K562 (cell line): Measurements from ENCODE around the gene LSM8. TPM values are rescaled to one million over a fixed set of nuclear protein-coding genes. Genes with fewer than 3 reads are reported as not detected.

ENCODE experiments used
- ATAC-seq: fragments of 200-7000 bp; cut with Tn5 transposase; 3 replicates; pipeline ENCODE4 v1.9.1; 2020; ENCODE audit warnings: moderate library complexity
- BruUV-seq: library from RNA; stranded (reverse); fragments of 400-500 nt; replicated peaks from 2 replicates; lab custom pipeline; 2021; lab: Mats Ljungman, UMichigan
- CTCF ChIA-PET: fragments of 300-600 bp; formaldehyde crosslinking; extraction: SDS; loops from one replicate; lab custom pipeline; 2021; ENCODE audit warnings: low intra/inter-chr PET ratio; lab: Yijun Ruan, JAX
- POLR2A ChIA-PET: fragments of 300-600, 350-650 bp; sonication (Branson Sonifier 250); formaldehyde crosslinking; extraction: SDS; loops from one replicate; lab custom pipeline; 2021; ENCODE audit warnings: antibody characterized with exemption, inconsistent platforms; lab: Yijun Ruan, JAX
- DNase-seq, 4 experiments: peaks; one replicate each; pipeline versions ENCODE4 v3.0.0 to v3.0.0-alpha.2; 2011 to 2018; ENCODE audit warnings: low spot score in 3 of 4, mixed read lengths in 3 of 4; ENCODE audit errors: extremely low read depth in 1 of 4
- FAIRE-seq: peaks from 2 replicates; lab custom pipeline; 2011; peaks lifted over from hg19 to GRCh38; lab: Jason Lieb, UNC
- H2AFZ ChIP-seq: 2 replicates; pipeline ENCODE4 v1.6.0; 2011; ENCODE audit warnings: low read depth, low read length, control low read depth, inconsistent platforms
- H3K27ac ChIP-seq: fragments of 200-600 bp; 3 replicates; pipeline ENCODE4 v1.8.0; 2011; ENCODE audit warnings: low read depth, mild to moderate bottlenecking, control low read depth, inconsistent platforms, low read length, moderate library complexity, mixed read lengths; ENCODE audit errors: extremely low read depth
- H3K27me3 ChIP-seq, 2 experiments: fragments of 300-600 bp in 1 of 2; 2 replicates in 1 of 2; 3 replicates in 1 of 2; pipeline versions ENCODE4 v1.6.0 to v1.8.0; 2011; ENCODE audit warnings: inconsistent platforms in 2 of 2, low read length in 2 of 2, mild to moderate bottlenecking in 1 of 2, mixed read lengths in 1 of 2, moderate library complexity in 1 of 2; ENCODE audit not compliant: control insufficient read depth in 2 of 2, insufficient read depth in 2 of 2
- H3K36me3 ChIP-seq: fragments of 300-600 bp; 3 replicates; pipeline ENCODE4 v1.8.0; 2011; ENCODE audit warnings: mild to moderate bottlenecking, low read length, inconsistent platforms; ENCODE audit not compliant: control insufficient read depth, insufficient read depth
- H3K4me1 ChIP-seq, 2 experiments: fragments of 200-600 bp in 1 of 2; replicated peaks in 1 of 2; 2 replicates in 1 of 2; 3 replicates in 1 of 2; pipeline versions ENCODE4 v1.5.1 to v1.8.0; 2011; ENCODE audit warnings: inconsistent platforms in 2 of 2, low read length in 2 of 2, mild to moderate bottlenecking in 1 of 2, mixed read lengths in 1 of 2, moderate library complexity in 1 of 2; ENCODE audit not compliant: control insufficient read depth in 2 of 2, insufficient read depth in 2 of 2
- H3K4me2 ChIP-seq: 2 replicates; pipeline ENCODE4 v1.6.1; 2011; ENCODE audit warnings: low read length, control low read depth, inconsistent platforms, mixed read lengths; ENCODE audit not compliant: insufficient read depth
- H3K4me3 ChIP-seq: fragments of 200-600 bp; sonication (generic), shearing (Covaris generic); 2 replicates; pipeline ENCODE4 v1.5.1; 2016; ENCODE audit warnings: control low read depth, inconsistent platforms
- H3K79me2 ChIP-seq: fragments of 200-600 bp; 3 replicates; pipeline ENCODE4 v1.8.0; 2011; ENCODE audit warnings: low read length, inconsistent platforms; ENCODE audit not compliant: control insufficient read depth, insufficient read depth
- H3K9ac ChIP-seq, 2 experiments: 2 replicates each; pipeline versions ENCODE4 v1.6.0 to v1.6.1; 2011; ENCODE audit warnings: low read depth in 2 of 2, low read length in 2 of 2, control low read depth in 1 of 2, inconsistent platforms in 1 of 2, mild to moderate bottlenecking in 1 of 2, mixed read lengths in 1 of 2; ENCODE audit not compliant: insufficient read depth in 1 of 2
- H3K9me1 ChIP-seq: one replicate; pipeline ENCODE4 v1.6.0; 2011; ENCODE audit warnings: inconsistent platforms, mild to moderate bottlenecking, low read length, moderate library complexity; ENCODE audit not compliant: control insufficient read depth, insufficient read depth
- H3K9me3 ChIP-seq: replicated peaks from 2 replicates; pipeline ENCODE4 v1.5.1; 2011; ENCODE audit warnings: low read depth, low read length, inconsistent platforms; ENCODE audit not compliant: control insufficient read depth, insufficient read depth
- H4K20me1 ChIP-seq: replicated peaks from 2 replicates; pipeline ENCODE4 v1.6.1; 2011; ENCODE audit warnings: low read length, inconsistent platforms, mixed read lengths; ENCODE audit not compliant: control insufficient read depth, insufficient read depth
- CAMTA2 ChIP-seq: fragments of 250-450 bp; sonication (Bioruptor Pico); conservative IDR thresholded peaks from 2 replicates; pipeline ENCODE4 v1.5.1; 2022
- CBFA2T3 ChIP-seq: fragments of 450-650 bp; IDR thresholded peaks from 2 replicates; pipeline ENCODE4 v1.6.1; 2017
- CBX5 ChIP-seq: IDR thresholded peaks from 2 replicates; pipeline ENCODE4 v1.6.1; 2014; ENCODE audit warnings: low read depth, borderline replicate concordance
- CREB1 ChIP-seq, 2 experiments: sonication (generic) in 1 of 2; formaldehyde crosslinking in 1 of 2; IDR thresholded peaks; 2 replicates each; pipeline versions ENCODE4 v1.6.1 to v1.8.0; 2012 to 2022; ENCODE audit warnings: inconsistent platforms in 1 of 2, mild to moderate bottlenecking in 1 of 2, missing genetic modification reagents in 1 of 2, moderate library complexity in 1 of 2
- CREB3L1 ChIP-seq: fragments of 450-650 bp; IDR thresholded peaks from 2 replicates; pipeline ENCODE4 v1.6.1; 2014; ENCODE audit warnings: low read depth, mild to moderate bottlenecking, moderate library complexity, borderline replicate concordance
- DACH1 ChIP-seq: fragments of 450-650 bp; IDR thresholded peaks from 2 replicates; pipeline ENCODE4 v1.6.1; 2018; ENCODE audit not compliant: partially characterized antibody
- E4F1 ChIP-seq: fragments of 250-450 bp; sonication (Bioruptor Pico); IDR thresholded peaks from 2 replicates; pipeline ENCODE4 v1.5.0; 2021; ENCODE audit warnings: mild to moderate bottlenecking, borderline replicate concordance
- GATA2 ChIP-seq: sonication (generic); formaldehyde crosslinking; IDR thresholded peaks from 2 replicates; pipeline ENCODE4 v1.4.0; 2020; ENCODE audit warnings: mild to moderate bottlenecking, missing genetic modification reagents
- HDAC3 ChIP-seq: fragments of 450-650 bp; IDR thresholded peaks from 2 replicates; pipeline ENCODE4 v1.6.1; 2018; ENCODE audit warnings: borderline replicate concordance, mild to moderate bottlenecking, moderate library complexity; ENCODE audit not compliant: partially characterized antibody
- MITF ChIP-seq: IDR thresholded peaks from 2 replicates; pipeline ENCODE4 v1.6.1; 2014; ENCODE audit warnings: antibody characterized with exemption
- NFIC ChIP-seq: fragments of 450-650 bp; IDR thresholded peaks from 2 replicates; pipeline ENCODE4 v1.6.1; 2017; ENCODE audit warnings: mild to moderate bottlenecking, inconsistent platforms
- SIRT6 ChIP-seq: IDR thresholded peaks from one replicate; pipeline ENCODE4 v1.6.1; 2012; ENCODE audit warnings: low read depth, mild to moderate bottlenecking, control low read depth, inconsistent platforms, low read length, moderate library complexity
- SRSF9 ChIP-seq: fragments of 200-400 bp; formaldehyde crosslinking; IDR thresholded peaks from 2 replicates; pipeline ENCODE4 v1.6.1; 2017; ENCODE audit warnings: low read depth, low read length, borderline replicate concordance
- TCFL5 ChIP-seq: fragments of 250-450 bp; sonication (Bioruptor Pico); conservative IDR thresholded peaks from 2 replicates; pipeline ENCODE4 v1.6.1; 2021; ENCODE audit warnings: mild to moderate bottlenecking, moderate library complexity, matching md5 sums
- WGBS: fragments of 100-300 bp; shearing (Covaris generic); methylation state at CpG from one replicate; pipeline ENCODE4 v1.1.6; 2016; ENCODE audit warnings: low coverage, mixed read lengths; ENCODE audit not compliant: insufficient coverage; ENCODE audit errors: missing lambda C conversion rate; 5-methylcytosine and 5-hydroxymethylcytosine counted together
- in situ Hi-C: fragments of 300-500 bp; cut with MboI; formaldehyde crosslinking; loops from 4 replicates; pipeline ENCODE4 v1.15.0; 2018; ENCODE audit warnings: inconsistent platforms, mixed read lengths
- intact Hi-C: fragments of 100-400 bp; cut with micrococcal nuclease; formaldehyde crosslinking; loops from 2 replicates; pipeline ENCODE4 v1.14.2; 2022
- polyA plus RNA-seq, 8 experiments: library from polyadenylated mRNA; depleted of rRNA in 4 of 8; stranded (reverse) in 5 of 8; unstranded in 3 of 8; fragments of >200 nt; fragmentation: Nextera tagmentation in 2 of 8; fragmentation: Illumina TruSeq in 1 of 8; extraction: Ambion mirVana in 2 of 8; extraction: Trizol in 1 of 8; gene quantifications; 2 replicates each; pipeline versions ENCODE4 v1.2.1 to v1.2.3, GENCODE V29; 2011 to 2014; ENCODE audit warnings: inconsistent platforms in 1 of 8, missing spikeins in 1 of 8
- total RNA-seq, 7 experiments: library from RNA; depleted of rRNA in 6 of 7; stranded (reverse); fragments of >200 nt in 6 of 7; fragmentation: Illumina TruSeq in 2 of 7; extraction: Trizol in 2 of 7; gene quantifications; 2 replicates each; pipeline versions ENCODE4 v1.2.1 to v1.2.3, GENCODE V29; 2011 to 2021; ENCODE audit warnings: low replicate concordance in 1 of 7
- TF ChIP-seq, protein P1 (sequence below): sonication (generic); formaldehyde crosslinking; IDR thresholded peaks from 2 replicates; pipeline ENCODE4 v1.8.0; 2022; ENCODE audit warnings: mild to moderate bottlenecking, missing genetic modification reagents

Gene LSM8
- total and polyA plus RNA-seq, 9 of the 15 experiments (the other 6 are each of a cell fraction or from before 2014, with no cell fraction given): 81.5 to 340 (median 180) TPM

DNA sequence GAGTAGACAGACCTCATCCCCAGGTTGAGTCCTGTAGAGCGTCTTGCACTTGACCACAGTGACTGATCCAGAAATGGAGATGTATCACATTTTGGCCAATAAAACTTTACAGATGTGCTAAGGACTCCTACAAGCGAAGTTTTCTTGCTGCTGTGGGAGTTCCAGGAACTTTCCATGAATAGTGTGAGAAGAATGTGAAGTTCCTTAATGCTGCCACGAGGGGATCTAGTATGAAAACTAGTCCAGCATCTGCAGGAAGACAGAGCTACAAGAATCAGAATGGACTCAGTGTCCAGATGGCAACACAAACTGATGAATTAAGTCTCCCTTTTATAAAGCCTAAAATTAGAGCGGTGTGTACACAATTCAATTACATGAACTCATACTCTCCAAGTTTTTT lies 14.8 kb upstream of the LSM8 start (continued):
- TF ChIP-seq CBX5: no peak

DNA sequence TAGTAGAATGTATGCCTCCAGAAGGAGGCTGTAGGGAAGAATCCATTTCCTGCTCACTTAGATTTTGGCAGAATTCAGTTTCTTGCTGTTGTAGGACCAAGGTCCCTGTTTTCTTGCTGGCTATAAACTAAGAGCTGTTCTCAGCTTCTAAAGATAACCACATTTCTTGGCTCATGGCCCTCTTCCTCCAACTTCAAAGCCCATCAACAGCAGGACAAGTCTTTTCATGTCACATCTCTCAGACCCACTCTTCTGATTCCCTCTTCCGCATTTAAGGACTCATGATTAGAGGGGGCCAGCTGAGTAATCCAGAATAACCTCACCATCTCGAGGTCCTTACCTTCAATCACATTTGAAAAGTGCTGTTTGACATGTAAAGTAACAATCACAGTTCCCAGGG lies 8.2 kb upstream of the LSM8 start:
- Histone ChIP-seq H3K79me2 (no peaks in the 10 kb centered on the region), H3K9ac (no peak overlapping the region), H3K4me2 (no peak overlapping the region), H3K9me3 (no peaks in the 10 kb centered on the region), H3K27ac (no peak overlapping the region), H3K36me3 (no peaks in the 10 kb centered on the region), H2AFZ (no peak overlapping the region), H3K4me3 (no peak overlapping the region), H3K9me1 (no peaks in the 10 kb centered on the region), H3K4me1 (no peaks in the 10 kb centered on the region; a peak in 2 of 5 replicates), H3K27me3 (peaks cover 0 to 4% of the 10 kb centered on the region in 2 experiments; a peak in 1 of 5 replicates), H4K20me1 (no peaks in the 10 kb centered on the region)
- FAIRE-seq (no peak), DNase-seq (peak in 1 of 4 experiments; percentile 41), ATAC-seq (peak; percentile 13; the same call in 1 of the 3 replicates)
- BruUV-seq: no TSS peak
- CTCF ChIA-PET: no interaction called here
- intact Hi-C loops (no loop called here), in situ Hi-C loops (loop anchor here (25.0 kb wide), 1 partner anchor 1213 kb away; the partner anchor contains the start of gene ST7)
- POLR2A ChIA-PET: no interaction called here
- 12% methylated on average over 2 of the region's 2 CpGs for WGBS
- TF ChIP-seq HDAC3 (no peak), SRSF9 (no peak), CREB1 (IDR thresholded peaks at IDR 0.05) (no peak), CREB1 (CRISPR knock-in tag; IDR thresholded peaks at IDR 0.05) (no peak), E4F1 (CRISPR knock-in tag) (no peak), GATA2 (CRISPR knock-in tag) (peak; percentile 28; the same call in 1 of the 2 replicates), CAMTA2 (no peak), TCFL5 (CRISPR knock-in tag) (no peak), MITF (no peak), NFIC (peak; percentile 53), CBFA2T3 (peak; percentile 53), DACH1 (no peak), SIRT6 (no peak), CREB3L1 (no peak)
- TF ChIP-seq, protein P1, sequence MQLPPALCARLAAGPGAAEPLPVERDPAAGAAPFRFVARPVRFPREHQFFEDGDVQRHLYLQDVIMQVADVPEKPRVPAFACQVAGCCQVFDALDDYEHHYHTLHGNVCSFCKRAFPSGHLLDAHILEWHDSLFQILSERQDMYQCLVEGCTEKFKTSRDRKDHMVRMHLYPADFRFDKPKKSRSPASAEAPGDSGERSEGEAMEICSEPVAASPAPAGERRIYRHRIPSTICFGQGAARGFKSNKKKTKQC (CRISPR knock-in tag): no peak
